ENCODE data around the gene CEP70.

GRCh38 chr3:138594935-138595610, 1.0 kb upstream of the CEP70 start:
- no peak for TF ChIP-seq CTCF (IDR thresholded peaks at IDR 0.05)
- TF ChIP-seq POLR2A (IDR thresholded peaks at IDR 0.05) = no peak
